H7 (cell line): ENCODE data around the gene ITPKC. TPM values are rescaled to one million over a fixed set of nuclear protein-coding genes. Genes with fewer than 3 reads are reported as not detected.
"Not testable (repeated sequence)": the region's sequence is repeated elsewhere in the genome, so short reads cannot be mapped to it uniquely, and the experiment has no call there.

ENCODE experiments used
- DNase-seq: peaks from one replicate; pipeline ENCODE4 v3.0.0; 2012
- H3K27me3 ChIP-seq: 2 replicates; pipeline ENCODE4 v1.6.0; 2011; ENCODE audit warnings: mild to moderate bottlenecking, low read length; ENCODE audit not compliant: control insufficient read depth, insufficient read depth
- H3K36me3 ChIP-seq: replicated peaks from 2 replicates; pipeline ENCODE4 v1.5.1; 2011; ENCODE audit warnings: low read length; ENCODE audit not compliant: control insufficient read depth, insufficient read depth
- H3K4me3 ChIP-seq: 2 replicates; pipeline ENCODE4 v1.5.1; 2011; ENCODE audit warnings: low read depth, mild to moderate bottlenecking, control low read depth, low read length, moderate library complexity; ENCODE audit not compliant: insufficient read depth
- total RNA-seq: library from RNA; depleted of rRNA; stranded (reverse); fragments of >200 nt; shearing (Covaris generic); gene quantifications from 2 replicates; pipeline ENCODE4 v1.2.3, GENCODE V29; 2014

ITPKC gene
- total RNA-seq, 1 experiment from 2014 or later, result 10.5 TPM

DNA sequence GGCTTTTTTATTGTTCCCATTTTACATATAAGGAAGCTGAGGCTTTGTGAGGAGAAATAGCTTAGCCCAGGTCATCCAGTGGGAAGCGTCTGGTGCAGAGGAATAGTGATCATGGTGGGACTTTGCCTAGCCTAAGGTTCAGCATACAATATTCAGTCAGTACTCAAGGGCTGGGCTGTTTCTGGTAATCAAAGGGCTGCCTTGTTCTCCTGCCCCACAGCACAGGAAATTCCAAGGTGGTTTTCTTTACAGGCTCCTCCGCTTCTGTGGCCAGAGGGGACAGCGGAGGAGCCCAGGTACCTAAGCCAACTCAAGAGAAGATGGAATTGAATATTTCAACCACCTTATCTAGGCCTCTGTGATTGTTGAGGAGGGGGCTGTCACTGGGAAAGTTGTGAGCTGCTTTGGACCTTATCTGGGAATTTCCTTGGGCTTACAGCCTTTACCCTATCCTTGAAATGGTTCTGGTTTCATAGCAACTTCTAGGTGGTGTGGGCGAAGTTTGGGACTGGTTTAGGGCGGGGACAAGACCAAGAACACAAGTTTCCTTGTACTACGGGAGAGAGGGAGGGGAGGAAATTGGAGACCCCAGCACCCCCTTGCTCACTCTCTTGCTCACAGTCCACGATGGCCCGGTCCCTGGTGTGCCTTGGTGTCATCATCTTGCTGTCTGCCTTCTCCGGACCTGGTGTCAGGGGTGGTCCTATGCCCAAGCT lies 58.2 kb downstream of the ITPKC start, which contains the start of gene MIA:
TSS of gene MIA (plus strand) at position 606 of the 716 bp plus-strand sequence. CDS start at position 628, 22 bp downstream.
- H3K27me3 ChIP-seq, result no peaks in the 10 kb centered on the region
- H3K4me3 ChIP-seq, result no peak within 1 kb of the TSS
- no peaks in the 10 kb centered on the region for H3K36me3 ChIP-seq
- no peak for DNase-seq

DNA sequence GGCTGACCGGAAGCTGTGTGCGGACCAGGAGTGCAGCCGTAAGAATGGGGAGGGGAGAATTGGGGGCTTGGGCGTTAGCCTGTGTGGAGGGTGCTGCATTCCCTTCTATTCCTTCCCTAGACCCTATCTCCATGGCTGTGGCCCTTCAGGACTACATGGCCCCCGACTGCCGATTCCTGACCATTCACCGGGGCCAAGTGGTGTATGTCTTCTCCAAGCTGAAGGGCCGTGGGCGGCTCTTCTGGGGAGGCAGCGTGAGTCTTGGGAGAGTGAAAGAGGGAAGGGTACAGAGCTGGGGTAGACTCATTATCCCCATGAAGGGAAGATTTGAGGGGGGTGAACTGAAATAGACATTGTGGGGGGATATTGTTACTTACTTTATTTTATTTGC lies 58.7 kb downstream of the ITPKC start:
- no peak for DNase-seq
- no peaks in the 10 kb centered on the region for H3K27me3 ChIP-seq
- H3K4me3 ChIP-seq, result no peak overlapping the region
- no peaks in the 10 kb centered on the region for H3K36me3 ChIP-seq

DNA sequence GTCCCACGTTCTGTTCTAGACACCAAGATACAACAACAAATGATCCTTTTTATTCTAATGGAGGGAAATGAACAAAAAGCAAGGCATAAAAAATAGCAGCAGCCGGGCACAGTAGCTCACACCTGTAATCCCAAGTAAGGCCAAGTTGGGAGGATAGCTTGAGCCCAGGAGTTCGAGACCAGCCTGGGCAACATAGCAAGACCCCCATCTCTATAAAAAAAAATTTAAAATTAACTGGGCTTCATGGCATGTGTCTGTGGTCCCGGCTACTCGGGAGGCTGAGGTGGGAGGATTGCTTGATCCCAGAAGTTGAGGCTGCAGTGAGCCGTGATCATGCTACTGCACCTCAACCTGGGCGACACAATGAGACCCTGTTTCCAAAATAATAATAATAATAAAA lies 59.5 kb downstream of the ITPKC start:
- H3K4me3 ChIP-seq, result no peak overlapping the region

DNA sequence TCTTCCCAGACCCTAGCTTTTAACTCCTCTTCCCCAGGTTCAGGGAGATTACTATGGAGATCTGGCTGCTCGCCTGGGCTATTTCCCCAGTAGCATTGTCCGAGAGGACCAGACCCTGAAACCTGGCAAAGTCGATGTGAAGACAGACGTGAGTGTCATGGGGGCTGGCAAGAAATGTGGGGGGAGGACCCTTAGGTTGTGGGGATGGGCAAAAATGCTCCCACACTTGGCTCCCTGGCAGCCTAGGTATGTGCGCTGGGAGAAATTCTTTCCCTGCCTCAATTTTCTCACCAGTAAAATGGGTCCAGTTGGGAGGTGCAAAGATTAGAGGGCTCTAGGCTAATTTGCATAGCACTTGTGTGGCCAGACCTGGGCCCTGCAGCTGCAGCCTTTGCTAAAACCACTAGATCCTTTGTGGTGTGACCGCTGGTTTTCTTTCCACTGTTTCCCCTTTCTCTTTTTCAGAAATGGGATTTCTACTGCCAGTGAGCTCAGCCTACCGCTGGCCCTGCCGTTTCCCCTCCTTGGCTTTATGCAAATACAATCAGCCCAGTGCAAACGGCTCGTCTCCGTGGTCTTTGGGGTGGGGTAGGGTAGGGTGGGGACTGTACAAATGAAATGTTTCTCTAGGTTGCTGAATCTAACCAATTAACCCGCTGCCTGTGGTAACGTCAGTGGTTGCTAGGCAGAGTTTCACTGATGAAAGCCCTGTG lies 60.2 kb downstream of the ITPKC start:
- peak; percentile 88 for DNase-seq
- H3K36me3 ChIP-seq, result no peaks in the 10 kb centered on the region
- no peaks in the 10 kb centered on the region for H3K27me3 ChIP-seq
- H3K4me3 ChIP-seq, result peak overlapping the region; percentile 65

More for the DNA sequence above, 59.5 kb downstream of the ITPKC start:
- H3K27me3 ChIP-seq, result no peaks in the 10 kb centered on the region
- H3K36me3 ChIP-seq, result no peaks in the 10 kb centered on the region
- DNase-seq, result no peak

DNA sequence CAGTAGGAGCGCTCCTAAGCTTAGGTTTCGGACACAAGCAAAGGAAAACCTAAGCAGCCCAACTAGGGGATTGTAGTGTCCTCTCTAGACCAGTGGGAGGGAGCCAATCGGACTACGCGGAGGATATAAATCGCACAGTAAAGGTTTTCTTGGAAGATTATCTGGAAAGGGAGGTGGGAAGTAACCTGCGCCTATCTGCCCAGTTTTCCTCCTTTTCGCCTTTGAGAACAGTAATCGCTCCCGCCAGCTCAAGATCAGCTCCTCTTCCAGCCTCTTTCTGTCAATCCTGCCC lies 60.7 kb downstream of the ITPKC start:
- no peaks in the 10 kb centered on the region for H3K27me3 ChIP-seq
- H3K36me3 ChIP-seq, result no peaks in the 10 kb centered on the region
- peak overlapping the region; percentile 65 for H3K4me3 ChIP-seq
- no peak for DNase-seq

DNA sequence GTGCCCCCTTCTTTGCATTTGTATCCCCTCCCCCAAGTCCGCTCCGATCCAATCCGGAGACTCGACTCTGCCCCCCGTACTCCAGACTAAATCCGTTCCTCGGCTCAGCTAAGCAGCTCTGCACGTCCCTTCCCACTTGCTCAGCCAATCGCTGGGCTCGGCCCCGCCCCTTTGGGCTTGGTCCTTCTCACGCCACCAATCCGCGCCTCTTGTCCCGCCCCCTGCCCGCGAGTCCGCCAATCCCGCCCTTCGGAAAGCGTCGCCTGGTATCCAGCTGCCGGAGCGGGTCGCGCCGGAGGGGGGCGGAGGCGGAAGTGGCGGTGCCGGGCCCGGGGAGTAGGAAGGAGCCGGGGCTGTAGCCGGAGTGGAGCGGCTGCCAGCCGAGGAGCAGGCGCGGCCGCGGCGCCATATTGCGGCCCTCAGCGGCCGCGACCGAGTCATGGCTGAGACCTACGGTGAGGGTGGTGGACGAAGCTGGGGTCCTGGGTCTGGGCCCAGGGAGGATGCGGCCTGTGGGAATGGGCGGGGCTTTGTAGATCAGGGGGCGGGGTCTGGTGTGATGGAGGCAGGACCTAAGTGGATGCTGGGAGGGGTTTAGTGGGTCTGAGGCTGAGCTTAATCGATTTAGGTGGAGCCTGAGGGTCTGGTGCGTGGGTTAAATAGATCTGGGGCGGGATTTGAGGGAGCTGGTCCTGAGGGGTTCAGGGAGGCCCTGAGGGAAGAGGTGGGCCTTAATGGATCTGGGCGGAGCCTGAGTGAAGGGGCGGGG lies 61.2 kb downstream of the ITPKC start, which contains the start of gene RAB4B:
TSS of gene RAB4B (plus strand) at position 311 of the 769 bp plus-strand sequence. CDS start at position 440, 129 bp downstream.
- no peaks in the 10 kb centered on the region for H3K36me3 ChIP-seq
- peak within 1 kb of the TSS; percentile 80 for H3K4me3 ChIP-seq
- DNase-seq, result peak; percentile 98
- no peaks in the 10 kb centered on the region for H3K27me3 ChIP-seq

DNA sequence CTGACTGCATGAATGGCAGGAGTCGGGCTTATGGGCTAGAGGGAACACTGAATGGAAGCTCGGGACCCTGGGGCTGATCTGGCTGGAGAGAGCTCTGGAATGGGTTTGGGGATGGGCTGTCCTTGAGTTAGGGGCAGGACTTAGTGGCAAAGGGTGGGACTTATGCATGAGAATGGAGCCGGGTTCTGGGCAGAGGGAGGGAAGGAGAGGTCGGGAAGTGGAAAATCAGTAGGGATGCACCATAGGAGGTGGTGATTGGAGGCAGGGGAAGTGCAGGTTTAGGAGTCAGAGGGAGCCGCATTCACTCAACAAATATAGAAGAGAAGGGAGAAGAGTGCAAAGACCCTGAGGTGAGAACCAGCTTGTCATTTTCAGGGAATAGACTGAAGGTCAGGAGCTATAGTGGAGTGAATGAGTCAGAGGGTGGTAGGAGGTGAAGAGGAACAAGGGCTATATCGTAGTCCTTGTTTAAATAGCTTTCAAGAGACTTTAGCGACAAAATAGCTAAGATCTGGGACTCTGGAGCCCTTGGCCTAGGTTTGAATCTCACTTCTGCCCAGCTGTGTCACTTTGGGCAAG lies 61.9 kb downstream of the ITPKC start:
- peak; percentile 95 for DNase-seq
- H3K4me3 ChIP-seq, result peak overlapping the region; percentile 80
- H3K27me3 ChIP-seq, result no peaks in the 10 kb centered on the region
- no peaks in the 10 kb centered on the region; the same call in 1 of the 2 replicates for H3K36me3 ChIP-seq

DNA sequence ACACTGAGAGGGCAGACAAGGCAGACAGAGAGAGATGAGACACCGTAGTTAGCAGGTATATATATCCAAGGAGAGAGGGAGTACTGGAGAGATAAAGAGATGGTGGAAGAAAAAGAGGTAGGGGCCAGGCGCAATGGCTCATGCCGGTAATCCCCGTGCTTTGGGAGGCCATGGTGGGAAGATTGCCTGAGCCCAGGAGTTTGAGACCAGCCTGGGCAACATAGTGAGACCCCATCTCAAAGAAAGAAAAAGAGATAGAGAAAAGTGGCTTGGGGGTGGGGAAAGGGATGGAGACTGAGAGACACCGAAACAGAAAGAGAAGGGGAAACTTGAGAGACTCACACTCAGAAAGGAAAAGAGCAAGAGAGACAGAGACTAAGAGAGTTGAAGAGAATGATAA lies 63.7 kb downstream of the ITPKC start:
- Histone ChIP-seq H3K27me3 (no peaks in the 10 kb centered on the region), H3K4me3 (no peak overlapping the region), H3K36me3 (no peaks in the 10 kb centered on the region; the same call in 1 of the 2 replicates)
- no peak for DNase-seq

DNA sequence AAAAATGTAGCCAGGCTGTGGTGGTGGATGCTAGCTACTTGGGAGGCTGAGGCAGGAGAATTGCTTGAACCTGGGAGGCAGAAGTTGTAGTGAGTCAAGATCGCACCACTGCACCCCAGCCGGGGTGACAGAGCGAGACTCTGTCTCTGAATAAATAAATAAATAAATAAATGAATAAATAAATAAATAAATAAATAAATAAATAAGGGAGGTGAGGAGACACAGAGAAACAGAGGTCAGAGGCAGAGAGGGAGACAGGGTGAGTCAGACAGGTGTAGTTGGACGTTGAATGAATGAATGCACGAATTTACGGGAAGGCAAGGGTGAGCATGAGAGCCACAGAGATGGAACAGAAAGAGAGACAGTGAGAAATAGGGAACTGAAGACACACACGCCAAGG lies 64.2 kb downstream of the ITPKC start:
- DNase-seq, result no peak
- Histone ChIP-seq H3K4me3 (no peak overlapping the region), H3K36me3 (no peaks in the 10 kb centered on the region; the same call in 1 of the 2 replicates), H3K27me3 (no peaks in the 10 kb centered on the region)

DNA sequence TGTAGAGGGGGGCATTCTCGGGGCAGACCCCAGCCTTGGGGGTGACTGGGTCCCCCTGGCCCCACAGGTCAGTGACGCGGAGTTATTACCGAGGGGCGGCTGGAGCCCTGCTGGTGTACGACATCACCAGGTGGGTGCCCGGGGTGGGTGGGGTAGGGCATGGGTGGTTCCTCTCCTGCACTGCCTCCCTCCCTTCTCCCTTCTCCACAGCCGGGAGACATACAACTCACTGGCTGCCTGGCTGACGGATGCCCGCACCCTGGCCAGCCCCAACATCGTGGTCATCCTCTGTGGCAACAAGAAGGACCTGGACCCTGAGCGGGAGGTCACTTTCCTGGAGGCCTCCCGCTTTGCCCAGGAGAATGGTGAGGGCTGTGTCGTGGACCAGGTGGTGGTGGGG lies 66.8 kb downstream of the ITPKC start:
- Histone ChIP-seq H3K27me3 (no peaks in the 10 kb centered on the region), H3K4me3 (no peak overlapping the region)
- DNase-seq, result peak; percentile 42

DNA sequence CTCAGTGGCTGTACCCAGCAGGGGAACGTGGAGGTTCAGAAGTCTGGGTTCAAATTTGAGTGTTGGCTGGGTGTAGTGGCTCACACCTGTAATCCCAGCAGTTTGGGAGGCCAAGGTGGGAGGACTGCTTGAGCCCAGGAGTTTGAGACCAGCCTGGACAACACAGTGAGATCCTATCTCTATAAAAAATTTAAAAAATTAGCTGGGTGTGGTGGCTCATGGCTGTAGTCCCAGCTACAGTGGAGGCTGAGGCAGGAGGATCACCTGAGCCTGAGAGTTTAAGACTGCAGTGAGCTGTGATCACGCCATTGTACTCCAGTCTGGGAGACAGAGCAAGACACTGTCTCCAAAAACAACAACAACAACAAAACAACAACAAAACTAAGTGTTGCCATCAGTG lies 67.2 kb downstream of the ITPKC start:
- not testable (repeated sequence) for H3K4me3 ChIP-seq, DNase-seq, H3K27me3 ChIP-seq, H3K36me3 ChIP-seq

More for the DNA sequence above, 66.8 kb downstream of the ITPKC start:
- no peaks in the 10 kb centered on the region; the same call in 1 of the 2 replicates for H3K36me3 ChIP-seq

DNA sequence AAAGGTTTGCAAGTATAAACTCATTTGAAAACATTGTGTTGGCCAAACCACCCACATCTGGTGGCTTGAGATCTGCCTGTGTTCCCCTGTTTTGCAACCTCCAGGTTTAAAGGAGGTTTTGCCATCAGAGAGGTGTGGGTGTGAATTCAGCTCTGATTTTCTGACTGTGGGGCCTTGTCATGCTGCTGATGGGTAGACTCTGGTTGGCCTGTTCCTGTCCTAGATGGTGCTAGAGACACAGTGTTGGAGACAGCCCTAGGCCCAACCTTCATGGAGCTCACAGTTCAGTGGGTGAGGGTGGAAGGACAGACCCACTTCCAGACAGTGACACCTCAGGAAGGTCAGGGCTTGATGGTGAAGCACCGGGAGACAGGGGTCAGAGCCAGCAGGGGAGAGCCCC lies 68.6 kb downstream of the ITPKC start:
- H3K4me3 ChIP-seq, result no peak overlapping the region
- H3K27me3 ChIP-seq, result no peaks in the 10 kb centered on the region
- no peaks in the 10 kb centered on the region; the same call in 1 of the 2 replicates for H3K36me3 ChIP-seq
- no peak for DNase-seq

DNA sequence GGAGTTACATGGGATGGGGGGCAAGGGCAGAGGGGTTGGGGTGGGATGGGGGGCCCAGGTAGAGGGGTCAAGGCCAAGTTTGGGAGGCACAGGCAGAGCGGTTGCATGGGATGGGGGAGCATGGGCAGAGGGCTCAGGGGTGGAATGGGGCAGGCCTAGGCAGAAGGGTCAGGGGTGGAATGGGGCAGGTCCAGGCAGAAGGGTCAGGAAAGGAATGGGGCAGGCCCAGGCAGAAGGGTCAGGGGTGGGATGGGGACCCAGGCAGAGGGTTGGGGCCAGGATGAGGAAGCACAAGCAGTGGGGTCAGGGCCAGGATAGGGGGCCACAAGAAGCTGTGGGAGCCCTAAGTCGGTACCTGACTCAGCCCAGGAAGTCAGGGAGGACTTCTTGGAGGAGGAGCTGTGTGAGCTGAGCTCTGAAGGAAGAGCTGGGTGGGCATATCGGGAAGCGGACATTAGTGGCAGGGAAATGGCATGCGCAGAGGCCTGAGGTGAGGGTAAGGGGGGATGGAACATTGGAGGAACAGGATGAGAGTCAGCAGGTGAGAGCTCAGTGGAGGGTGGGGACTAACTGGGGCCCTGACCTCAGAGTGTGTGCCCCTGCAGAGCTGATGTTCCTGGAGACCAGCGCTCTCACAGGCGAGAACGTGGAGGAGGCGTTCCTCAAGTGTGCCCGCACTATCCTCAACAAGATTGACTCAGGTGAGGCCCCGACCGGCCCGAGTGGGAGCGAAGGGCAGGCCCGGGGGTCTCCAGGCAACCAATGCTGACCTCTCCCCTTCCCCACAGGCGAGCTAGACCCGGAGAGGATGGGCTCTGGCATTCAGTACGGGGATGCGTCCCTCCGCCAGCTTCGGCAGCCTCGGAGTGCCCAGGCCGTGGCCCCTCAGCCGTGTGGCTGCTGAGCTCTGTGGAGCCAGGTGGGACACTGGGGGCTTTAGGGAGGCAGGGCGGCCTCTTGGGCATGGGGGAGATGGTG lies 69.4 kb downstream of the ITPKC start:
- no peaks in the 10 kb centered on the region; the same call in 1 of the 2 replicates for H3K36me3 ChIP-seq
- no peaks in the 10 kb centered on the region for H3K27me3 ChIP-seq
- H3K4me3 ChIP-seq, result no peak overlapping the region
- peak; percentile 48 for DNase-seq
